Measurements from ENCODE around the gene PTPRU.

Gene PTPRU

GRCh38 chr1:29247571-29248273 is 11.4 kb downstream of the PTPRU start:
- no peak for DNase-seq

GRCh38 chr1:29248409-29248808 is 12.1 kb downstream of the PTPRU start:
- DNase-seq: no peak

- no peak for DNase-seq
Measured at GRCh38 chr1:29249170-29249691, 12.9 kb downstream of the PTPRU start.

- no peak for DNase-seq
Measured at GRCh38 chr1:29249951-29250581, 13.7 kb downstream of the PTPRU start.

- no peak for DNase-seq
Measured at GRCh38 chr1:29251164-29252124, 15.1 kb downstream of the PTPRU start.

- DNase-seq: no peak
Measured at GRCh38 chr1:29253180-29253579, 16.9 kb downstream of the PTPRU start.

GRCh38 chr1:29254346-29254745 is 18.0 kb downstream of the PTPRU start:
- no peak for DNase-seq

- no peak for DNase-seq
Measured at GRCh38 chr1:29255134-29255666, 18.9 kb downstream of the PTPRU start.

- peak; percentile 74 for DNase-seq
Measured at GRCh38 chr1:29256394-29256793, 20.1 kb downstream of the PTPRU start.

- DNase-seq: peak; percentile 85
Measured at GRCh38 chr1:29256979-29257804, 20.9 kb downstream of the PTPRU start.

GRCh38 chr1:29258189-29258975 is 22.1 kb downstream of the PTPRU start:
- no peak for DNase-seq

- DNase-seq: no peak
Measured at GRCh38 chr1:29258976-29259801, 22.9 kb downstream of the PTPRU start.

- no peak for DNase-seq
Measured at GRCh38 chr1:29259802-29260441, 23.6 kb downstream of the PTPRU start.

GRCh38 chr1:29260531-29260930 is 24.2 kb downstream of the PTPRU start:
- DNase-seq: no peak

- no peak for DNase-seq
Measured at GRCh38 chr1:29264773-29265389, 28.6 kb downstream of the PTPRU start.

- DNase-seq: no peak
Measured at GRCh38 chr1:29266912-29267311, 30.6 kb downstream of the PTPRU start.

- DNase-seq: peak; percentile 14
Measured at GRCh38 chr1:29267321-29268070, 31.2 kb downstream of the PTPRU start.

- no peak for DNase-seq
Measured at GRCh38 chr1:29269382-29269781, 33.1 kb downstream of the PTPRU start.
